ENCODE results near the gene ARHGDIG.
"Not testable (repeated sequence)": the region's sequence is repeated elsewhere in the genome, so short reads cannot be mapped to it uniquely, and the experiment has no call there.

The ARHGDIG gene

GRCh38 chr16:301950-302349, 21.6 kb downstream of the ARHGDIG start:
- DNase-seq, result no peak

GRCh38 chr16:303760-304505, 23.5 kb downstream of the ARHGDIG start:
- DNase-seq, result peak; percentile 42

GRCh38 chr16:305916-306626, 25.7 kb downstream of the ARHGDIG start:
- no peak for DNase-seq

- DNase-seq, result no peak
Observed at GRCh38 chr16:306911-307370, 26.6 kb downstream of the ARHGDIG start.

GRCh38 chr16:307691-308312, 27.4 kb downstream of the ARHGDIG start:
- no peak for DNase-seq

- peak; percentile 16 for DNase-seq
Observed at GRCh38 chr16:309476-309875, 29.1 kb downstream of the ARHGDIG start.

GRCh38 chr16:311725-312124, 31.3 kb downstream of the ARHGDIG start:
- DNase-seq, result no peak

- DNase-seq, result no peak
Observed at GRCh38 chr16:314351-314750, 34.0 kb downstream of the ARHGDIG start.

GRCh38 chr16:314795-315299, 34.5 kb downstream of the ARHGDIG start:
- DNase-seq, result no peak

GRCh38 chr16:316741-317464, 36.5 kb downstream of the ARHGDIG start:
- no peak for DNase-seq

- no peak for DNase-seq
Observed at GRCh38 chr16:317583-317982, 37.2 kb downstream of the ARHGDIG start.

- no peak for DNase-seq
Observed at GRCh38 chr16:318628-319027, 38.2 kb downstream of the ARHGDIG start.

GRCh38 chr16:320206-320605, 39.8 kb downstream of the ARHGDIG start:
- DNase-seq, result no peak

- no peak for DNase-seq
Observed at GRCh38 chr16:321532-321931, 41.1 kb downstream of the ARHGDIG start.

GRCh38 chr16:322476-323143, 42.2 kb downstream of the ARHGDIG start:
- DNase-seq, result no peak

- no peak for DNase-seq
Observed at GRCh38 chr16:324201-324450, 43.7 kb downstream of the ARHGDIG start.

GRCh38 chr16:324451-325334, 44.3 kb downstream of the ARHGDIG start:
- DNase-seq, result peak; percentile 80

GRCh38 chr16:325375-326145, 45.2 kb downstream of the ARHGDIG start:
- DNase-seq, result no peak

GRCh38 chr16:330741-331140, 50.4 kb downstream of the ARHGDIG start:
- no peak for DNase-seq

GRCh38 chr16:331181-331814, 50.9 kb downstream of the ARHGDIG start:
- DNase-seq, result not testable (repeated sequence)

Data from CD4-positive, alpha-beta T cell treated with Interferon gamma for 1 hour (primary cell).